Measurements from ENCODE around the gene ZNF605.

The ZNF605 gene

GRCh38 chr12:132923356-132923909 is 32.7 kb downstream of the ZNF605 start:
- TF ChIP-seq EP300 (IDR thresholded peaks at IDR 0.05; ENCODE audit: borderline replicate concordance) (no peak), RAD21 (IDR thresholded peaks at IDR 0.05; ENCODE audit: low read depth) (no peak), MAX (IDR thresholded peaks at IDR 0.05) (no peak), CREB1 (IDR thresholded peaks at IDR 0.05; ENCODE audit: low read depth) (no peak), CEBPB (IDR thresholded peaks at IDR 0.05) (no peak), NFIC (IDR thresholded peaks at IDR 0.05) (no peak), FOXM1 (IDR thresholded peaks at IDR 0.05; ENCODE audit: borderline replicate concordance, low read depth) (no peak), TCF12 (IDR thresholded peaks at IDR 0.05; ENCODE audit: low read depth) (no peak), YY1 (IDR thresholded peaks at IDR 0.05; ENCODE audit: low read depth) (no peak), ZBTB7A (IDR thresholded peaks at IDR 0.05; ENCODE audit: low read depth) (no peak), REST (IDR thresholded peaks at IDR 0.05; ENCODE audit: low read depth) (no peak), TEAD4 (IDR thresholded peaks at IDR 0.05) (no peak), TAF1 (IDR thresholded peaks at IDR 0.05; ENCODE audit: low read depth) (no peak), EGR1 (IDR thresholded peaks at IDR 0.05) (no peak)
- TF ChIP-seq, protein P1, sequence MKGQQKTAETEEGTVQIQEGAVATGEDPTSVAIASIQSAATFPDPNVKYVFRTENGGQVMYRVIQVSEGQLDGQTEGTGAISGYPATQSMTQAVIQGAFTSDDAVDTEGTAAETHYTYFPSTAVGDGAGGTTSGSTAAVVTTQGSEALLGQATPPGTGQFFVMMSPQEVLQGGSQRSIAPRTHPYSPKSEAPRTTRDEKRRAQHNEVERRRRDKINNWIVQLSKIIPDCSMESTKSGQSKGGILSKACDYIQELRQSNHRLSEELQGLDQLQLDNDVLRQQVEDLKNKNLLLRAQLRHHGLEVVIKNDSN (IDR thresholded peaks at IDR 0.05): no peak

GRCh38 chr12:132922676-132923075 is 33.4 kb downstream of the ZNF605 start:
- TF ChIP-seq CEBPB (IDR thresholded peaks at IDR 0.05): no peak
- no peak for TF ChIP-seq FOXM1 (IDR thresholded peaks at IDR 0.05; ENCODE audit: borderline replicate concordance, low read depth)
- TF ChIP-seq, protein P1 (IDR thresholded peaks at IDR 0.05): no peak
- TF ChIP-seq TCF12 (IDR thresholded peaks at IDR 0.05; ENCODE audit: low read depth): no peak
- TF ChIP-seq REST (IDR thresholded peaks at IDR 0.05; ENCODE audit: low read depth): no peak
- no peak for TF ChIP-seq NFIC (IDR thresholded peaks at IDR 0.05)

DNA sequence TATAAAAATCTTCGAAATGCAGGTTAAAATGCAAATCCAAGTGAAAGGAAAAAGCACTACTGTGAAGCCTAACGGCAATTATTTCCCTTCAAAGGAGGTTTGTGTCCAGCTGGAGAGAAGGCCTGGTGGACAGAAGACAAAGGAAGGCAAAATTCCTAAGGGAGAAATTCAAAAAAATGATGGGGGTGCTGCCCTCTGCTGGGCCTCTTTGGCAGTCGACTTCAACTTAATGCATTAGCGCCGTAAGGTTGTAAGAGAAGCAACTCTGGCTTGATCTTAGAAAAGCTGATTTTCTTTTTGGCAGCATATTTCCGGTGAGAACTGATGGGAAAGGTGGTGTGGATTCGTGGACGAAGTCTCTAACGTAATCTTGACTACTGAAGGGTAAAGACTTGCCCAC is 34.4 kb downstream of the ZNF605 start:
- TF ChIP-seq REST (IDR thresholded peaks at IDR 0.05; ENCODE audit: low read depth) (no peak), NFIC (IDR thresholded peaks at IDR 0.05) (no peak), RAD21 (IDR thresholded peaks at IDR 0.05; ENCODE audit: low read depth) (0 out of 2 replicates have a peak, but pooled peaks have one; percentile 7), YY1 (IDR thresholded peaks at IDR 0.05; ENCODE audit: low read depth) (no peak), EGR1 (IDR thresholded peaks at IDR 0.05) (no peak), TEAD4 (IDR thresholded peaks at IDR 0.05) (no peak)

- TF ChIP-seq CEBPB (IDR thresholded peaks at IDR 0.05) (no peak), TAF1 (IDR thresholded peaks at IDR 0.05; ENCODE audit: low read depth) (no peak), TCF12 (IDR thresholded peaks at IDR 0.05; ENCODE audit: low read depth) (no peak), YY1 (IDR thresholded peaks at IDR 0.05; ENCODE audit: low read depth) (no peak), EP300 (IDR thresholded peaks at IDR 0.05; ENCODE audit: borderline replicate concordance) (no peak), CREB1 (IDR thresholded peaks at IDR 0.05; ENCODE audit: low read depth) (no peak), TEAD4 (IDR thresholded peaks at IDR 0.05) (no peak), NFIC (IDR thresholded peaks at IDR 0.05) (no peak), MAX (IDR thresholded peaks at IDR 0.05) (no peak), ZBTB7A (IDR thresholded peaks at IDR 0.05; ENCODE audit: low read depth) (no peak), REST (IDR thresholded peaks at IDR 0.05; ENCODE audit: low read depth) (no peak), EGR1 (IDR thresholded peaks at IDR 0.05) (no peak), FOXM1 (IDR thresholded peaks at IDR 0.05; ENCODE audit: borderline replicate concordance, low read depth) (no peak), RAD21 (IDR thresholded peaks at IDR 0.05; ENCODE audit: low read depth) (no peak)
- TF ChIP-seq, protein P1 (IDR thresholded peaks at IDR 0.05): no peak
These were observed 37.4 kb downstream of the ZNF605 start for GRCh38 chr12:132918680-132919079.
